Panc1 (cell line): ENCODE data around the gene TTLL10. TPM values are rescaled to one million over a fixed set of nuclear protein-coding genes. Genes with fewer than 3 reads are reported as not detected.
A peak's percentile ranks its signal among the peaks of the same experiment; 100 is the strongest.

Experiments used
- ATAC-seq: fragments of 200-7000 bp; cut with Tn5 transposase; 2 replicates; pipeline ENCODE4 v1.9.1; 2020; ENCODE audit warnings: mild to moderate bottlenecking, moderate library complexity
- BruUV-seq: library from RNA; stranded (reverse); fragments of 400-500 nt; replicated peaks from 2 replicates; lab custom pipeline; 2021; lab: Mats Ljungman, UMichigan
- CTCF ChIA-PET: fragments of 300-600 bp; sonication (Branson Sonifier 250); formaldehyde crosslinking; loops from one replicate; lab custom pipeline; 2022; ENCODE audit warnings: antibody characterized with exemption; lab: Charles Lee
- POLR2A ChIA-PET: fragments of 300-600 bp; sonication (Branson Sonifier 250); formaldehyde crosslinking; loops from one replicate; lab custom pipeline; 2022; ENCODE audit warnings: antibody characterized with exemption; lab: Charles Lee
- DNase-seq: peaks from one replicate; pipeline ENCODE4 v3.0.0-alpha.2; 2010; ENCODE audit warnings: low read depth, low spot score
- H3K27ac ChIP-seq: 2 replicates; pipeline ENCODE4 v1.5.1; 2011; ENCODE audit warnings: mild to moderate bottlenecking, low read length, inconsistent platforms
- H3K27me3 ChIP-seq: fragments of 200-500 bp; sonication (Bioruptor generic); 2 replicates; pipeline ENCODE4 v1.6.0; 2014; ENCODE audit warnings: low read length, inconsistent platforms; ENCODE audit not compliant: control insufficient read depth, insufficient read depth
- H3K36me3 ChIP-seq: fragments of 200-500 bp; sonication (Bioruptor generic); 2 replicates; pipeline ENCODE4 v1.5.1; 2014; ENCODE audit warnings: inconsistent platforms, mild to moderate bottlenecking, low read length, moderate library complexity; ENCODE audit not compliant: control insufficient read depth, insufficient read depth
- H3K4me1 ChIP-seq: 2 replicates; pipeline ENCODE4 v1.5.1; 2011; ENCODE audit warnings: inconsistent platforms, mild to moderate bottlenecking, low read length, moderate library complexity; ENCODE audit not compliant: control insufficient read depth, insufficient read depth
- H3K4me3 ChIP-seq, 2 experiments: 2 replicates each; pipeline ENCODE4 v1.5.1; 2011 to 2012; ENCODE audit warnings: low read depth in 2 of 2, low read length in 2 of 2, mild to moderate bottlenecking in 2 of 2, inconsistent platforms in 1 of 2, moderate library complexity in 1 of 2
- H3K9me3 ChIP-seq: fragments of 200-500 bp; sonication (Bioruptor generic); 2 replicates; pipeline ENCODE4 v1.5.1; 2014; ENCODE audit warnings: low read depth, mild to moderate bottlenecking, inconsistent platforms, low read length, moderate library complexity; ENCODE audit not compliant: control insufficient read depth, insufficient read depth
- CTCF ChIP-seq: fragments of 450-650 bp; IDR thresholded peaks from 2 replicates; pipeline ENCODE4 v1.5.1; 2017; ENCODE audit warnings: mild to moderate bottlenecking
- POLR2AphosphoS5 ChIP-seq: IDR thresholded peaks from 2 replicates; pipeline ENCODE4 v1.6.1; 2012; ENCODE audit warnings: mild to moderate bottlenecking, low read depth, low read length, moderate library complexity
- REST ChIP-seq, 2 experiments: IDR thresholded peaks; 2 replicates each; pipeline ENCODE4 v1.6.1; 2011 to 2012; ENCODE audit warnings: low read depth in 2 of 2, control low read depth in 1 of 2, low read length in 1 of 2, mild to moderate bottlenecking in 1 of 2, moderate library complexity in 1 of 2; ENCODE audit not compliant: insufficient read depth in 1 of 2
- SIN3A ChIP-seq: IDR thresholded peaks from 2 replicates; pipeline ENCODE4 v1.6.1; 2012; ENCODE audit warnings: low read depth, mild to moderate bottlenecking, low read length, moderate library complexity, borderline replicate concordance; ENCODE audit not compliant: insufficient read depth
- TCF7L2 ChIP-seq: IDR thresholded peaks from 2 replicates; pipeline ENCODE4 v1.6.1; 2011; ENCODE audit warnings: mild to moderate bottlenecking, low read depth, low read length, inconsistent platforms
- in situ Hi-C: cut with HindIII; loops from 2 replicates; pipeline ENCODE4 v1.10.0; 2016; ENCODE audit warnings: low sequenced_read_pairs, low pct_unique_long_range_greater_than_20kb
- intact Hi-C: fragments of 100-400 bp; cut with micrococcal nuclease; formaldehyde crosslinking; loops from one replicate; pipeline ENCODE4 v1.10.0; 2022; ENCODE audit not compliant: unreplicated experiment
- total RNA-seq: library from RNA; stranded (reverse); gene quantifications from one replicate; pipeline ENCODE4 v1.2.1, GENCODE V29; 2021; ENCODE audit not compliant: unreplicated experiment

The TTLL10 gene
- total RNA-seq, 1 experiment from 2014 or later: not detected

DNA sequence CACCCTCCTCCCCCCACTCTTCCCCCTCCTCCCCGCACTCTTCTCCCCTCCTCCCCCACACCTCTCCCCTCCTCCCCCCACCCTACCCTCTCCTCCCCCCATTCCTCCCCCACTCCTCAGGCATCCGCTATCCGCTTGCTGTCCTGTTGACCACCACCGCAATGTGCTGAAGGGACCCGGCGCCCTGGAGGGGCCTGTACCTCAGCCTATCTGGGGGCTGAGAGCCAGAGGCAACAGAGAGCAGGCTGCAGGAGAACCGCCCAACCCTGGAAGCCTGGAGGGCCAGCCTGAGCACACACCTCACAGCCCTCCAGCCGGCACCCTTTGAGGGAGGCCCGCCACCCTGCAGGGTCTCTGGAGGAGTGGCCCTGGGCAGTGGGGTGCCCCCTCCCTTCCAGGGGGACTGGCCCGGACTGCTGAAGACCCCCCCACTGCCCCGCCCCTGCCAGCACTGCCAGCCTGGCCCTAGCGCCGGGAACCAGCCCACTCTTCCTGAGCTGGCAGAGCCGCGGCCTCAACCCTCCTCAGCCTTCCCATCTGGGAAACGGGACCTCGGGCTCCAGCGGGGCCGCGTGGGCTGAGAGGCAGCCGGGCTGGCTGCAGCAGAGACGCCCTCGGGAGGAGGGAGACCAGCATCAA is 71.6 kb downstream of the TTLL10 start:
- H3K36me3 ChIP-seq: no peaks in the 10 kb centered on the region
- H3K4me1 ChIP-seq: peaks cover 46% of the 10 kb centered on the region
- H3K27me3 ChIP-seq: no peaks in the 10 kb centered on the region
- intact Hi-C loops: no loop called here
- POLR2A ChIA-PET: no interaction called here
- H3K9me3 ChIP-seq: no peaks in the 10 kb centered on the region
- in situ Hi-C loops: no loop called here
- no peak for TF ChIP-seq POLR2AphosphoS5
- no peak for TF ChIP-seq CTCF
- no peak for TF ChIP-seq REST (IDR thresholded peaks at IDR 0.05; ENCODE audit: insufficient read depth in 1 of 2, low read depth in 2 of 2, low read length in 1 of 2)
- TF ChIP-seq SIN3A: no peak
- TF ChIP-seq TCF7L2: no peak
- DNase-seq (no peak), ATAC-seq (no peak; the same call in 1 of the 2 replicates)
- no TSS peak for BruUV-seq
- CTCF ChIA-PET: no interaction called here
- H3K4me3 ChIP-seq: no peak overlapping the region
- H3K27ac ChIP-seq: peak overlapping the region; percentile 79

GRCh38 chr1:1245817-1246576 is 72.3 kb downstream of the TTLL10 start:
- TF ChIP-seq SIN3A (no peak), TCF7L2 (no peak), POLR2AphosphoS5 (no peak), CTCF (no peak), REST (IDR thresholded peaks at IDR 0.05; ENCODE audit: insufficient read depth in 1 of 2, low read depth in 2 of 2, low read length in 1 of 2) (no peak)
- no TSS peak for BruUV-seq
- in situ Hi-C loops: no loop called here

More at GRCh38 chr1:1245817-1246576, 72.3 kb downstream of the TTLL10 start:
- Histone ChIP-seq H3K27me3 (no peaks in the 10 kb centered on the region), H3K27ac (peak overlapping the region; percentile 79), H3K4me3 (no peak overlapping the region), H3K4me1 (peaks cover 46% of the 10 kb centered on the region), H3K9me3 (no peaks in the 10 kb centered on the region), H3K36me3 (no peaks in the 10 kb centered on the region)
- no peak for ATAC-seq
- no peak for DNase-seq
- POLR2A ChIA-PET: no interaction called here
- intact Hi-C loops: no loop called here
- CTCF ChIA-PET: interaction anchor here (0.6 kb wide), 1 partner anchor 127 kb away, joined by 5 read pairs; no protein-coding TSS in a partner anchor
